Occipital lobe (tissue), 2 donors: ENCODE results near the gene VCAM1. TPM values are rescaled to one million over a fixed set of nuclear protein-coding genes. Genes with fewer than 3 reads are reported as not detected.
"Not testable (repeated sequence)": the region's sequence is repeated elsewhere in the genome, so short reads cannot be mapped to it uniquely, and the experiment has no call there.

Experiments
- DNase-seq: peaks from one replicate; lab custom pipeline; 2025; lab: John Stamatoyannopoulos, UW
- total RNA-seq: library from RNA; depleted of rRNA; stranded (reverse); fragments of >200 nt; gene quantifications from one replicate; pipeline ENCODE4 v1.2.3, GENCODE V29; 2014

VCAM1 gene, protein sequence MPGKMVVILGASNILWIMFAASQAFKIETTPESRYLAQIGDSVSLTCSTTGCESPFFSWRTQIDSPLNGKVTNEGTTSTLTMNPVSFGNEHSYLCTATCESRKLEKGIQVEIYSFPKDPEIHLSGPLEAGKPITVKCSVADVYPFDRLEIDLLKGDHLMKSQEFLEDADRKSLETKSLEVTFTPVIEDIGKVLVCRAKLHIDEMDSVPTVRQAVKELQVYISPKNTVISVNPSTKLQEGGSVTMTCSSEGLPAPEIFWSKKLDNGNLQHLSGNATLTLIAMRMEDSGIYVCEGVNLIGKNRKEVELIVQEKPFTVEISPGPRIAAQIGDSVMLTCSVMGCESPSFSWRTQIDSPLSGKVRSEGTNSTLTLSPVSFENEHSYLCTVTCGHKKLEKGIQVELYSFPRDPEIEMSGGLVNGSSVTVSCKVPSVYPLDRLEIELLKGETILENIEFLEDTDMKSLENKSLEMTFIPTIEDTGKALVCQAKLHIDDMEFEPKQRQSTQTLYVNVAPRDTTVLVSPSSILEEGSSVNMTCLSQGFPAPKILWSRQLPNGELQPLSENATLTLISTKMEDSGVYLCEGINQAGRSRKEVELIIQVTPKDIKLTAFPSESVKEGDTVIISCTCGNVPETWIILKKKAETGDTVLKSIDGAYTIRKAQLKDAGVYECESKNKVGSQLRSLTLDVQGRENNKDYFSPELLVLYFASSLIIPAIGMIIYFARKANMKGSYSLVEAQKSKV
- total RNA-seq: 24.3 TPM

DNA sequence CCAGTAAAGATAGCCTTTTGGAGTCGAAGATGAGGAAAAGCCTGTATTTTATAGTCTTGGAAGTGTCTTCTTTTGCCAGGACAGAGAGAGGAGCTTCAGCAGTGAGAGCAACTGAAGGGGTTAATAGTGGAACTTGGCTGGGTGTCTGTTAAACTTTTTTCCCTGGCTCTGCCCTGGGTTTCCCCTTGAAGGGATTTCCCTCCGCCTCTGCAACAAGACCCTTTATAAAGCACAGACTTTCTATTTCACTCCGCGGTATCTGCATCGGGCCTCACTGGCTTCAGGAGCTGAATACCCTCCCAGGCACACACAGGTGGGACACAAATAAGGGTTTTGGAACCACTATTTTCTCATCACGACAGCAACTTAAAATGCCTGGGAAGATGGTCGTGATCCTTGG, at the start of gene VCAM1:
Gene VCAM1, plus strand, starts transcription at position 253 of the 400 bp plus-strand sequence. Its CDS starts 119 bp downstream, at position 372.
- DNase-seq: no peak

DNA sequence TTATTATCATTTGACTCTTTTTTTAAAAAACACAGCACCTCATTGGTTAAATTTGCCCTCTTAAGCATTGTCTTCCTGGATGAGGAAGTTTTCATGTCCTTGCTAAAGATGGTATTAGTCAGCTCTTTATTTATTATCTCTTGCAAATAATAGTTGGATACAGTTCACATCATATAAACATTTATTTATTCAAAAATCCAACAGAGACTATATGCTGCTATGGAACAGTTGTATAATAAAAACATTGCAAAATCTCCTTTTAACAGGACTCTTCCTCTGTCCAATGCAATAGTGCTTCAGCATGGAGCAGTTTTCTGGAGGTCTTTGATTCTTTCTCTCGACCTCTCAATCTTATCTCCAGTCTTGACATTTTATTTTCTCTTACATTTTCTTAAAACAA, 49.5 kb upstream of the VCAM1 start:
- DNase-seq: no peak

DNA sequence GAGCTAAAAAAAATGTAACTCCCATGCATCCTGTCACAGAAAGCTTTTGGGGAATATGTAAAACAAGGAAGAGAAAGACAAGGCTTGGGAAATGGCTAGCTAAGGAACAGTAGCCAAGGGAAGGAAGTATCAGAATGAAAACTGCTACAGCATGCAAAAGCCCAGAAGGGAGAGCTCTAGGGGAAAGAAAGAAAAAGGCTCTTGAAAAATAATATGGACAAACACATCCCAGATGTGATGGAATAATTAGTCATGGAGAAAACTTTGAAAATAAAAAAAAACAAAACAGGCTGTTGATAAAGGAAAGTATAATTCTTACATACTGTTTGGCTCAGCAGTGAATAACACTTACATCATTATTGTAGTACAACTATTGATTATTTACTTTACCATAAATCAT, 47.9 kb upstream of the VCAM1 start:
- DNase-seq: no peak

DNA sequence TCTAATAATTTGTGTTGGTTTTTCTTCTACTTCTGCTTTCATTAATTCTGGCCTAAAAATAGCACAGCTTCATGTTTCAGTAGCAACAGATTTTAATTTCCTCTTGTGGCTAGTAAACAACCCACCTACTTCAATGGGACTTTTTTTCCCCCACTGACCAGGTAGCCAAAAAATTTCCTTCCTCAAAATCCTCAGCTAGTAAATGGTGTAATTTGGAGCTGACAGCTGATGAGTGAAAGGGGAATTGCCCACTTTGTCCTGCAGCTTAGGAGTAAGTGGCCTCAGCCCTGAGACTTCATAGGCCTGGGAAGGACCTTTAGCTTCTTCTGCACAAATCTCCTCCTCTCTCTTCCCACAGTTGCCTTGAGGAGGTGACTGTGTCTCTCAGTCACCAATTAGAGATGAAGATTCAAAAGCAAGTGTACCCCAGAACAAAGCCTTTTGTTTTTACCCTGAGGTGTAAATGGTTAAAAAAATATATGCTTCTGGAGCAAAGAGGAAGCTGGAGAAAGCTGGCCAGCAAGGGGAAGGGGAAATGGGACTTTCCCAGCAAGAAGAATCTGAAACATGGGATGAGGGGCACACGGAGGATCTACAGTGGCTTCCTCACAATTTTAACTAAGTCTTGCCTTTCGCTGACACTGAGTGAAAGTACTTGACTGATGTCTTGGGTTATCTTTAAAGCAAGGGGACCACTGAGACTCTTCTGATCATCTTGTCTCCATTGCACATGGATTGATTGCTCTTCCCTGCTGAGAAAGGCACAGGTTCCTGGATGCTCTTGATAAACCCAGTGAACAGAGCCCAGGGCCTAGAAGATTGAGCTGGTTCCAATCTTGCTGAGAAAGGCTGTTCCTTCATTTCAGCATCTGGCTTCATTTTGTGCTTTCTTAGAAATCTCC, 35.8 kb upstream of the VCAM1 start:
- DNase-seq: no peak

DNA sequence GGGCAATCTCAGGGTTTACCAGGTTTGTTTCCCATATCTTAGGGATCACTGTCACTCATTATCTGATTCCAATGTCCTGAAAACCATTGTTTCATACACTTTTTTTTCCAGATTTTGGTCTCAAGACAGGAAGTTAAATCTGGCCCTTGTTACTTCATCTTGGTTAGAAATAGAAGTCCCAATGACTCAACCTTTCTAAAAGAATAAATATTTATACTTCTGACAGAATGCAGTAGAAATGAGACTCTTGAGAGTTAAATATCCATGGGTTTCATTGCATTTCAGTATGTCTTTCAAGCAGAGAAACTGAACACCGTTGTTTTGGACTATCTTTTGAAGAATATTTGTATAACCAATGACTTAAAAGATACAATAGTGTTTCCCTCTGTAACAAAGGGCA, 19.8 kb upstream of the VCAM1 start:
- no peak for DNase-seq

DNA sequence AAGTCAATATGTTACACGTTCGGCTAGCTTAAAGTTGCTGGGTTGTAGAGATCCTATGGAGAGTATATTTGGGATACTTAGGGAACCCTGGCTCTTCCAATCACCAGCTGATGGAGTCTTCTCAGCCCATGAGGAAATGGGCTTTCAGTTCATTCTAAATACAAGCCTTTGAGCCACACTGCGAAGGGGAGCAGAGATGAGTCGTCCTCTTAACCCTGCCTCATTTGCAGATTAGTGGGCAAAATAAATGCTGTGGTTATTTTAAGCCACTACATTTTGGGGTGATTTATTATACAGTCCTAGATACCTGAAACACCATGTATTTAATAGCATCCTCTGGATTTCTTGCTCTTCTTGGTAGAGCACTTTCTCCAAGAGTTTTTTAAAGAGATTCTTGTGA, 19.0 kb upstream of the VCAM1 start:
- no peak for DNase-seq

DNA sequence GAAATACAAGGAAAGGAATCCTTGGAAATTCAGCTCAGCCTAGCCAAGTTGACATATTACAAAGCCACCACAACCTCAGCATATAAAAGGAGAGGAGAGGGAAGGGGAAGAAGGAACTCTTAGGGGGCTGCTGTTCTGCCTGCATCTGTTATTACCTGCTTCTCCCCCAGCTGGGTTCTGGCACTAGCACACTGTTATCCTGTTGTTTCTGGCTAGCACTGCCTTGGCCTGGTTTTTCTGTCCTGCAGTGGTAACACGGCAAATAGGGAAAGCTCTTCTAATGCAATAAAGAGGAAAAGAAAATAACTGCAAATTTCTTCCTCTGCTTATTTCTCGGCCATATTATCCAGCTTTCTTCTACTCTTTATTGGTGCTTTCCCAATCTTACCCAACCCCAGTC, 16.5 kb upstream of the VCAM1 start:
- DNase-seq: no peak

DNA sequence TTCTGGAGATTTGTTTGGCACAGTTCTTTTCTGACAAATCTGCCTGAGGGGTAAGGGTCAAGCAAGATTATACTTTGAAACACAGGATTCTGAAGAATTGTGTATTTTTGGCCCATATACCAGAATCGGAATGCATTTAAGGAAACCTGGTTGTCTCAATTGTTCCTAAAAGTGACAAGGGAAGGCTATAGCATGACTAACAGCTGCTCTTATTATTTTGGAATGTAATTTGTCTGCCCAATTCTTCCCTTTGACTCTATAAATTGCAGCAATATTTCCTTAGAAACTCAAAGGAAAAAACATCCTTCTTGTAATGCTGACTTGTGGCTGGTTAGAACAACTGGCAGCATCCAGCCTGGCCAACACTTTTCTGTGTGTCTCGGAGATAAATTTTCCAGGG, 15.8 kb upstream of the VCAM1 start:
- DNase-seq: no peak

DNA sequence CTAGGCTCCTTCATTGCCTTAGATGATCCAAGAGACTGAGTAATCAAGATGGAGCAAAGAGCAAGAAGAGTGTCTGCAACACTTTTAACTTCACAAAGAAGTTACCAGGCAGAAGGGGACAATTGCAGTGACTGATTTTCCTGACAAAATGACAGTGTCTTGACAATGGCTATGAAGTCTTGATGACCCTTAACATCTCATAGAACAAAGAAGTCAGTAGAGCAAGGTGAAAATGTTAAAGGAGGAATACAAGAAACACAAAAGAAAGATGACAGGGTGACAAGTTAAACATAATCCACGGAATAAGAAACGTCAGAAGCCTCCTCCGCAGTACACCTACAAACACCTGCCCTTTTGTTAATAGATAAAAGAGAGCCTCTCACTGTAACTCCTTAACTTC, 15.1 kb upstream of the VCAM1 start:
- no peak for DNase-seq

DNA sequence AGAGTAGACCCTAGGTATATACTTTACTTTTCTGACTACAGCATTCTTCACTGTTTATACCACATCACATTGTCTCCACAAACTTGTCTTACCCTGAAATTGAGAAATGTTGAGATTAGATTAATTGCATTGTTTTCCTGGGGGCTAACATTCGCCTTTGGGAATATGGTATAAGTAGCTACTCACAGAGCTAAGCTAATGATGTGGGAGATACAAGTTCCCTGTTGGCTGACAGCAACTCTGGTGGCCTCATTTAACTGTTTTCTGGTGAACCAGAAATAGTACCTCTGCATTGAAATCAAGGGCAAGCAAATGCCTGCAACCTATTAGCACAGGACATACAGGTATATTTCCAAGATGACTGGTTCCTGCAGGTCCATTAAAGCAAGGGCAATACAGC, 13.2 kb upstream of the VCAM1 start:
- DNase-seq: no peak

DNA sequence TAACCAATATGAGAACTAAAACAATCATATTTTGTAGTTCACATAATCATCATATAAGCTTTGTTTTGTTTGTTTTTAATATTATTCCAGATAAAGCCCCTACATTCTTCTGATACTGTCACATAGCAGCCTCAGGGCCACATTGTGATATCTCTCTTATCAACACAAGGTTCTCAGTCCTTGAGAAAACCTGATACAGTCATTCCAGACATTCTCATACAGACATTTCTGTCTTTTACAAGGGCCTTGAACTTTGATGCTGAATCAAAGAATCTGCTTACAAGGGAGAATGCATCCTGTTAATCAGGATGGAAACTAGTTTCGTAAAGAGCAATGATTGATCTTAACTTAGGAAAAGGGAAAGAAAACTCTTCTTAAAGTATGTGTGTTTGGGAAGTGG, 12.7 kb upstream of the VCAM1 start:
- DNase-seq: no peak

DNA sequence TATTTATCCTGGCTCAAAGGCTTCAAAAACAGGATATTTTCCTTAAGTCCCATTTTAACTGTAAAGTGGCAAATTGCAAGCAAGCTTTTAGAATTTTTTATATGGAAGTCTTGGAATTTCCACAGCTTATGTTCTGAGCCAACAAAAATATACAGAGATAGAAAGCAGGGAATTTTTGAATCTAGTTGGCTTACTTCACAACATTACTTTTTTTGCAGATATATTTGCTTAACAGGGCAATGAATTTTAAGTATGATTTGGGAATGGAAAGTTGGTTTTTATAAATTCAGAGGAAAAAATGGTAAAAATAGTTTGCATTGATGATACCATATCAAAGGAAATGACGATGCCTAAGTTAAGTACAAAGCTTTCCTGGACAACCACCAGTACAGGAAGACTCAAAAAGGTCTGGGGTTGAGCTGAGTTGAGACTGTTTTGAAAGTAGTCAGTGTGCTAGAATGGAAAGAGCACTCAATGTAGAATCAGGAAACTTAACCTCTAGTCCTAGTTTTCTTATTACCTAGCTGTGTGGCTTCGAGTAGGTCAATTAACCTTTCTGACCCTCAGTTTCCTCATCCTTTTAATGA, 11.0 kb upstream of the VCAM1 start:
- no peak for DNase-seq

DNA sequence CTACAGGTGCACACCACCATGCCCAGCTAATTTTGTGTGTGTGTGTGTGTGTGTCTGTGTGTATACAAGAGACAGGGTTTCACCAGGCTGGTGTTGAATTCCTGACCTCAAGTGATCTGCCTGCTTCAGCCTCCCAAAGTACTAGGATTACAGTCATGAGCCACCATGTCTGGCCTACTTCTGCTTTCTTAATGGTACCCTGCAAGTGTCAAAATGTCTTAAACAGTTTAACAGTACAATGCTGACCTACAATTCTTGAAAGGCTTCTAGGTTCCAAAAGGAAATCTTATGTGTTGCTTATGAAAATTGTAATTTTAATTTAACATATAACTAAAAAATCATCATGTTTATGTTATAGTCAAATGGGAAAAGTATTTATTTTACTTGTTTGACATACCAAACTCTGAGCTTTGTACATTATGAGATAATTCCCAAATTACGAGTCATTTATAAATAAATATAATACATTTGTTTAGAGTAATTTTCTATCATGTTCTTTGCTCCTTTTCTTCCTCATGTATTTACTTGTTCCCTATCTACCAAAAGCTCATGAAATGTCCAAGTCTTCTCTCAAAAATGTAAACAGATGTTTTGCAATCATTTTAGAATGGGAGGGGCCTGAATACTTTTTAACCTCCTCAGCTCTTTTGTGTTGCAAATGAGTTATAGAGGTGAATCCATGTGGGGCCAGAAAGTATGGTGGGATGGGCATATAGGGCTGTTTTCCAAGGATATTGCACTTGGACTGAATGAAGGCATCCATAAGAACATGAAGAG, 8.4 kb upstream of the VCAM1 start:
- no peak for DNase-seq

DNA sequence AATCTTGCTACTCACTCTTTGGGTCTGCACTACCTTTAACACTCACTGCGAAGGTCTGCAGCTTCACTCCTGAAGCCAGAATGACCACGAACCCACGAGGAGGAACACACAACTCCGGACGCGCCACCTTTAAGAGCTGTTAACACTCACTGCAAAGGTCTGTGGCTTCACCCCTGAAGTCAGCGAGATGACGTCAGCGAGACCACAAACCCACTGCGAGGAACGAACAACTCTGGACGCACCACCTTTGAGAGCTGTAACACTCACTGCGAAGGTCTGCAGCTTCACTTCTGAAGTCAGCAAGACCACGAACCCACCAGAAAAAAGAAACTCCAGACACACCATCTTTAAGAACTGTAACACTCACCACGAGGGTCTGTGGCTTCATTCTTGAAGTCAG, 6.5 kb upstream of the VCAM1 start:
- DNase-seq: not testable (repeated sequence)

DNA sequence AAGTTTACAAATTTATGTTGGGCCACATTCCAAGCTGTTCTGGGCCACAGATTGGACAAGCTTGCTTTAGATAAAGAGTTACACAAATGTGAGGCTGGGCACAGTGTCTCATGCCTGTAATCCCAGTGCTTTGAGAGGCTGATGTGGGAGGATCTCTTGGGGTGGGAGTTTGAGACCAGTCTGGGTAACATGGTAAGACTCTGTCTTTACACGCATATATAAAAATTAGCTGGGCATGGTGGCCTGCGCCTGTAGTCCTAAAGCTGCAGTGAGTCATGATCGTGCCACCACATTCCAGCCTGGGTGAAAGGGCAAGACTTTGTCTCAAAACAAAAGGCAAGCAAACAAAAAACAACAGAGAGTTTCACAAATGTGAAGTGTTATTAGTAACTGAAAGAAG, 5.9 kb upstream of the VCAM1 start:
- DNase-seq: no peak

DNA sequence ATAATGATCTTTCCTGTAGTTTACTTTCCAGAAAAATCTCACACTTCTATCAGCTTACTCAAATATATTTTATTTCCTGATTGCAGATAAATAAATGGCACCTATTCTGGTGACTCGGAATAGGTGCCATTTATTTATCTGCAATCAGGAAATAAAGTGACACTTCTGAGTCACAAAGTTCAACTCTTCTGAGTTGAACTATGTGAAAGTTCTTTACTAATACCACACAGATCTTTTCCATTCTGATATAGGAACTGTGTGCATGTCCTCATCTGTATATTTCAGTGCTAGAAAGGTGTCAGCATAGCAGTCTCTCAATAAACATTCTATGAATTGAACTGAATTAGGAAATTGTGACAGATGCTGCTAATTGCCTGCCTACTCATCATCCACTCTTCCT, 4.9 kb upstream of the VCAM1 start:
- no peak for DNase-seq

DNA sequence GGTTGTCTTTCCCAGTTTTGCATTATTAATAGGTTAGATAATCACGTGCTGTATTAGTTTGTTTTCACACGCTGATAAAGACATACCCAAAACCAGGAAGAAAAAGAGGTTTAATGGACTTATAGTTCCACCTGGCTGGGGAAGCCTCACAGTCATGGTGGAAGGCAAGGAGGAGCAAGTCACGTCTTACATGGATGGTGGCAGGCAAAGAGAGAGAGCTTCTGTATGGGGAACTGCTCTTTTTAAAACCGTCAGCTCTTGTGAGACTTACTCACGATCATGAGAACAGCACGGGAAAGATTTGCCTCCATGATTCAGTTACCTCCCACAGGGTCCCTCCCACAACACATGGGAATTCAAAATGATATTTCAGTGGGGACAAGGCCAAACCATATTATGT, 2.3 kb upstream of the VCAM1 start:
- no peak for DNase-seq

DNA sequence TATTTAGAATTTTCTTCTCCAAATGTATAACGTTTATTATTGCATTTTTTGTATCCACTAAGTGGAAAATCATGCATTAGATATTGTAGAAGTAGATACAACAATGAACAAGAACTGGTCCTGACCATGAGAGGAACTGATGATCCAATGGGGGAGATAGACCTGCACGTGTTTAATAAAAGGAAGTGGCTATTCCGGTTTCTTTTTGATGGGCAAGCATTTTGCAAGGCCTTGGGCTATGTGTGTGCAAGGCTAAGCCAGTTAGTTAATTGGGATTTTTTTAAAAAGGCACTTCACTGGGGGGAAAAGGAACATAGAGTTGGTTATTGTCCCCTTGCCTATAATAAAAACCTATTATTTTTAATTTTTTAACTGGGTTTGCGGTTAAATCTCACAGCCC, 961 bp upstream of the VCAM1 start:
- no peak for DNase-seq

DNA sequence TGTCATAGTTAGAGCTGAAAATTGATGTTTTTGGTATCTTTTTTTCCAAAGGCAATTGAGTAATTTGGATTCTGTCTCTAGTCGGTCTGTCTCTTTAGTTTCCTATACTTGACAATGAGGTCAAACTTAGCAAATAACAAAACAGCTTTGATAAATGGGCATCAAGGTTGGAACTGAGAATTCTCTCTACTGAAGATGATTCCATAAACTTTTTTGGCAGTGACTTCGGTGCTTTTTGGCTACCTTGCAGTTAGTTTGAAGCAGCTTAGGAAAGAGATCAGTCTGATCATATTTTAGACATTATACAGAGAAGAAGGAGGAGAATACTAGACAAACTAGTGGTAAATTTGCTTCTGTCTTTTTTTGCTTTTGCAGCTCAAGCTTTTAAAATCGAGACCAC, 559 bp downstream of the VCAM1 start:
- DNase-seq: no peak

DNA sequence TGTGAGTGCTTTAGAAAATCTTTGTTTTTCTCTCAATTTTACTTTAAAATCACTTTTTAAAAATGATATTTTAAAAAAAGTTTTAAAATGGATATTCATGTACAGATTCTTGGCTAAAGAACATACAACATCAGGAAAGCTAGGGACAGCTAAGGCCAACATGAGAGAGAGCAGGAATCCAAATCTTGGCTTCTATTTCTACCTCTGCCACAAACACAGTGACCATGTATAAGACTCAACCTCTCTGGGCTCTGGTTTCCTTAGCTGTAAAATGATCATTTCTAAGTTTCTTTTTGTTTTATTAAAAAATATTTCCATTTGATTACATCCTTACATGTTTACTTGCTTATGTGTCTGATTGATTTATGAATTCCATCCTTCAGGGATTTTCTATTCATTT, 1.2 kb downstream of the VCAM1 start:
- no peak for DNase-seq
